Measurements from ENCODE around the gene KISS1.

KISS1 gene

GRCh38 chr1:204216880-204217647 is 20.8 kb upstream of the KISS1 start:
- Histone ChIP-seq H3K27me3 (ENCODE audit: control insufficient read depth, insufficient read depth, low read length) (no peaks in the 10 kb centered on the region), H3K4me3 (ENCODE audit: low read length) (no peak overlapping the region), H3K4me1 (ENCODE audit: control insufficient read depth, low read depth, low read length) (peaks cover 3% of the 10 kb centered on the region), H3K27ac (ENCODE audit: low read length) (no peak overlapping the region), H3K36me3 (ENCODE audit: control insufficient read depth, low read depth, low read length) (no peaks in the 10 kb centered on the region), H3K9me3 (ENCODE audit: control insufficient read depth, low read depth, low read length) (no peaks in the 10 kb centered on the region), H3K9ac (ENCODE audit: low read length) (no peak overlapping the region)

- Histone ChIP-seq H3K27ac (ENCODE audit: low read length) (no peak overlapping the region), H3K9ac (ENCODE audit: low read length) (no peak overlapping the region)
These were observed 19.9 kb upstream of the KISS1 start for GRCh38 chr1:204216236-204216635.

GRCh38 chr1:204213668-204214662 is 17.7 kb upstream of the KISS1 start, which contains the start of gene GOLT1A:
GOLT1A (minus strand) TSS chr1:204213988; CDS start chr1:204213906, 82 bp downstream.
- no peaks in the 10 kb centered on the region for H3K27me3 ChIP-seq (ENCODE audit: control insufficient read depth, insufficient read depth, low read length)
- H3K9me3 ChIP-seq (ENCODE audit: control insufficient read depth, low read depth, low read length): no peaks in the 10 kb centered on the region
- peak within 1 kb of the TSS; percentile 76 for H3K4me3 ChIP-seq (ENCODE audit: low read length)
- no peaks in the 10 kb centered on the region for H3K36me3 ChIP-seq (ENCODE audit: control insufficient read depth, low read depth, low read length)
- no peak within 1 kb of the TSS for H3K27ac ChIP-seq (ENCODE audit: low read length)
- no peak within 1 kb of the TSS for H3K9ac ChIP-seq (ENCODE audit: low read length)
- peaks cover 3% of the 10 kb centered on the region for H3K4me1 ChIP-seq (ENCODE audit: control insufficient read depth, low read depth, low read length)

More at GRCh38 chr1:204216236-204216635, 19.9 kb upstream of the KISS1 start:
- no peaks in the 10 kb centered on the region for H3K27me3 ChIP-seq (ENCODE audit: control insufficient read depth, insufficient read depth, low read length)
- H3K36me3 ChIP-seq (ENCODE audit: control insufficient read depth, low read depth, low read length): no peaks in the 10 kb centered on the region
- H3K9me3 ChIP-seq (ENCODE audit: control insufficient read depth, low read depth, low read length): no peaks in the 10 kb centered on the region
- peaks cover 3% of the 10 kb centered on the region for H3K4me1 ChIP-seq (ENCODE audit: control insufficient read depth, low read depth, low read length)
- H3K4me3 ChIP-seq (ENCODE audit: low read length): no peak overlapping the region

- Histone ChIP-seq H3K36me3 (ENCODE audit: control insufficient read depth, low read depth, low read length) (no peaks in the 10 kb centered on the region), H3K9me3 (ENCODE audit: control insufficient read depth, low read depth, low read length) (no peaks in the 10 kb centered on the region), H3K27ac (ENCODE audit: low read length) (no peak overlapping the region), H3K4me3 (ENCODE audit: low read length) (no peak overlapping the region), H3K27me3 (ENCODE audit: control insufficient read depth, insufficient read depth, low read length) (no peaks in the 10 kb centered on the region), H3K9ac (ENCODE audit: low read length) (no peak overlapping the region), H3K4me1 (ENCODE audit: control insufficient read depth, low read depth, low read length) (peaks cover 3% of the 10 kb centered on the region)
These were observed 16.4 kb upstream of the KISS1 start for GRCh38 chr1:204212715-204213114.

- peaks cover 3% of the 10 kb centered on the region for H3K4me1 ChIP-seq (ENCODE audit: control insufficient read depth, low read depth, low read length)
- no peaks in the 10 kb centered on the region for H3K36me3 ChIP-seq (ENCODE audit: control insufficient read depth, low read depth, low read length)
- no peaks in the 10 kb centered on the region for H3K27me3 ChIP-seq (ENCODE audit: control insufficient read depth, insufficient read depth, low read length)
- H3K4me3 ChIP-seq (ENCODE audit: low read length): no peak overlapping the region
- no peaks in the 10 kb centered on the region for H3K9me3 ChIP-seq (ENCODE audit: control insufficient read depth, low read depth, low read length)
- no peak overlapping the region for H3K9ac ChIP-seq (ENCODE audit: low read length)
- no peak overlapping the region for H3K27ac ChIP-seq (ENCODE audit: low read length)
These were observed 14.8 kb upstream of the KISS1 start for GRCh38 chr1:204211046-204211445.

GRCh38 chr1:204207136-204207616 is 10.9 kb upstream of the KISS1 start:
- Histone ChIP-seq H3K9me3 (ENCODE audit: control insufficient read depth, low read depth, low read length) (no peaks in the 10 kb centered on the region), H3K9ac (ENCODE audit: low read length) (no peak overlapping the region)

GRCh38 chr1:204206121-204206520 is 9.8 kb upstream of the KISS1 start:
- Histone ChIP-seq H3K4me1 (ENCODE audit: control insufficient read depth, low read depth, low read length) (no peaks in the 10 kb centered on the region), H3K36me3 (ENCODE audit: control insufficient read depth, low read depth, low read length) (no peaks in the 10 kb centered on the region), H3K27ac (ENCODE audit: low read length) (no peak overlapping the region), H3K27me3 (ENCODE audit: control insufficient read depth, insufficient read depth, low read length) (no peaks in the 10 kb centered on the region), H3K9ac (ENCODE audit: low read length) (no peak overlapping the region), H3K4me3 (ENCODE audit: low read length) (no peak overlapping the region), H3K9me3 (ENCODE audit: control insufficient read depth, low read depth, low read length) (no peaks in the 10 kb centered on the region)

More at GRCh38 chr1:204207136-204207616, 10.9 kb upstream of the KISS1 start:
- H3K4me3 ChIP-seq (ENCODE audit: low read length): no peak overlapping the region
- H3K27ac ChIP-seq (ENCODE audit: low read length): no peak overlapping the region
- no peaks in the 10 kb centered on the region for H3K4me1 ChIP-seq (ENCODE audit: control insufficient read depth, low read depth, low read length)
- no peaks in the 10 kb centered on the region for H3K36me3 ChIP-seq (ENCODE audit: control insufficient read depth, low read depth, low read length)
- H3K27me3 ChIP-seq (ENCODE audit: control insufficient read depth, insufficient read depth, low read length): no peaks in the 10 kb centered on the region

- Histone ChIP-seq H3K9ac (ENCODE audit: low read length) (no peak overlapping the region), H3K9me3 (ENCODE audit: control insufficient read depth, low read depth, low read length) (no peaks in the 10 kb centered on the region), H3K27me3 (ENCODE audit: control insufficient read depth, insufficient read depth, low read length) (no peaks in the 10 kb centered on the region), H3K27ac (ENCODE audit: low read length) (no peak overlapping the region), H3K4me1 (ENCODE audit: control insufficient read depth, low read depth, low read length) (no peaks in the 10 kb centered on the region), H3K36me3 (ENCODE audit: control insufficient read depth, low read depth, low read length) (no peaks in the 10 kb centered on the region), H3K4me3 (ENCODE audit: low read length) (no peak overlapping the region)
These were observed 9.2 kb upstream of the KISS1 start for GRCh38 chr1:204205486-204205885.

- Histone ChIP-seq H3K4me1 (ENCODE audit: control insufficient read depth, low read depth, low read length) (no peaks in the 10 kb centered on the region), H3K27ac (ENCODE audit: low read length) (no peak overlapping the region), H3K36me3 (ENCODE audit: control insufficient read depth, low read depth, low read length) (no peaks in the 10 kb centered on the region), H3K9ac (ENCODE audit: low read length) (no peak overlapping the region), H3K9me3 (ENCODE audit: control insufficient read depth, low read depth, low read length) (no peaks in the 10 kb centered on the region), H3K27me3 (ENCODE audit: control insufficient read depth, insufficient read depth, low read length) (no peaks in the 10 kb centered on the region), H3K4me3 (ENCODE audit: low read length) (no peak overlapping the region)
These were observed 8.7 kb upstream of the KISS1 start for GRCh38 chr1:204204944-204205343.

- Histone ChIP-seq H3K9me3 (ENCODE audit: control insufficient read depth, low read depth, low read length) (no peaks in the 10 kb centered on the region), H3K9ac (ENCODE audit: low read length) (no peak overlapping the region), H3K4me3 (ENCODE audit: low read length) (no peak overlapping the region), H3K4me1 (ENCODE audit: control insufficient read depth, low read depth, low read length) (no peaks in the 10 kb centered on the region), H3K36me3 (ENCODE audit: control insufficient read depth, low read depth, low read length) (no peaks in the 10 kb centered on the region), H3K27me3 (ENCODE audit: control insufficient read depth, insufficient read depth, low read length) (no peaks in the 10 kb centered on the region), H3K27ac (ENCODE audit: low read length) (no peak overlapping the region)
These were observed 7.0 kb upstream of the KISS1 start for GRCh38 chr1:204203206-204203767.

- Histone ChIP-seq H3K36me3 (ENCODE audit: control insufficient read depth, low read depth, low read length) (no peaks in the 10 kb centered on the region), H3K27me3 (ENCODE audit: control insufficient read depth, insufficient read depth, low read length) (no peaks in the 10 kb centered on the region), H3K27ac (ENCODE audit: low read length) (no peak overlapping the region), H3K9me3 (ENCODE audit: control insufficient read depth, low read depth, low read length) (no peaks in the 10 kb centered on the region), H3K4me1 (ENCODE audit: control insufficient read depth, low read depth, low read length) (no peaks in the 10 kb centered on the region), H3K4me3 (ENCODE audit: low read length) (no peak overlapping the region), H3K9ac (ENCODE audit: low read length) (no peak overlapping the region)
These were observed 6.2 kb upstream of the KISS1 start for GRCh38 chr1:204202481-204202880.

Measured in iPS-18a (cell line).